ENCODE data around the gene FNDC1.

- TF ChIP-seq EZH2 (IDR thresholded peaks at IDR 0.05; ENCODE audit: low read length, unreplicated experiment): no peak
- TF ChIP-seq CTCF (conservative IDR thresholded peaks at IDR 0.05; ENCODE audit: low read depth, low read length): no peak
- TF ChIP-seq EZH2phosphoT487 (IDR thresholded peaks at IDR 0.05; ENCODE audit: borderline replicate concordance, low read length): no peak
Observed at GRCh38 chr6:159249128-159249527, 79.9 kb downstream of the FNDC1 start.
